HepG2 (cell line): ENCODE measurements around the gene ZFP14. TPM values are rescaled to one million over a fixed set of nuclear protein-coding genes. Genes with fewer than 3 reads are reported as not detected.

ENCODE experiments used
- CC2D1A ChIP-seq: sonication (generic); formaldehyde crosslinking; IDR thresholded peaks from 2 replicates; pipeline ENCODE4 v1.8.1; 2023; ENCODE audit warnings: mild to moderate bottlenecking, missing genetic modification reagents
- CREB1 ChIP-seq, 2 experiments: fragments of 450-650 bp in 1 of 2; IDR thresholded peaks; 2 replicates each; pipeline ENCODE4 v1.6.1; 2016 to 2017; ENCODE audit warnings: control low read depth in 1 of 2, mild to moderate bottlenecking in 1 of 2, missing compliant biosample characterization in 1 of 2, missing genetic modification characterization in 1 of 2
- ETV6 ChIP-seq: sonication (generic); formaldehyde crosslinking; conservative IDR thresholded peaks from 2 replicates; pipeline ENCODE4 v1.4.0; 2020; ENCODE audit warnings: missing genetic modification reagents
- FLYWCH1 ChIP-seq: sonication (generic); formaldehyde crosslinking; IDR thresholded peaks from 2 replicates; pipeline ENCODE4 v1.8.1; 2023; ENCODE audit warnings: mild to moderate bottlenecking, missing genetic modification reagents
- FOXA3 ChIP-seq: IDR thresholded peaks from 2 replicates; pipeline ENCODE4 v1.6.1; 2016; ENCODE audit warnings: missing genetic modification reagents, missing compliant biosample characterization
- GPN1 ChIP-seq: sonication (generic); formaldehyde crosslinking; IDR thresholded peaks from 2 replicates; pipeline ENCODE4 v1.5.1; 2020; ENCODE audit warnings: missing genetic modification reagents, borderline replicate concordance
- HNF4G ChIP-seq, 2 experiments: sonication (generic) in 1 of 2; formaldehyde crosslinking in 1 of 2; IDR thresholded peaks; 2 replicates each; pipeline versions ENCODE4 v1.4.0 to v1.6.1; 2011 to 2020; ENCODE audit warnings: borderline replicate concordance in 2 of 2, low read depth in 2 of 2, mild to moderate bottlenecking in 2 of 2, low read length in 1 of 2, missing genetic modification reagents in 1 of 2, moderate library complexity in 1 of 2
- NCOA5 ChIP-seq: sonication (generic); formaldehyde crosslinking; IDR thresholded peaks from 2 replicates; pipeline ENCODE4 v1.4.0; 2020; ENCODE audit warnings: missing genetic modification reagents
- NFKB2 ChIP-seq: sonication (generic); formaldehyde crosslinking; IDR thresholded peaks from 2 replicates; pipeline ENCODE4 v1.4.0; 2020; ENCODE audit warnings: missing genetic modification reagents, borderline replicate concordance
- RBM22 ChIP-seq: fragments of 200-400 bp; formaldehyde crosslinking; optimal IDR thresholded peaks from 2 replicates; pipeline ENCODE3; 2017; ENCODE audit warnings: mild to moderate bottlenecking, low read length, moderate library complexity
- SRSF9 ChIP-seq: fragments of 200-400 bp; formaldehyde crosslinking; IDR thresholded peaks from 2 replicates; pipeline ENCODE4 v1.6.1; 2018; ENCODE audit warnings: borderline replicate concordance, mild to moderate bottlenecking, low read depth, low read length; ENCODE audit not compliant: insufficient read depth, poor library complexity, severe bottlenecking
- ZBTB8A ChIP-seq: sonication (generic); formaldehyde crosslinking; IDR thresholded peaks from 2 replicates; pipeline ENCODE4 v1.4.0; 2020; ENCODE audit warnings: mild to moderate bottlenecking, low read depth, missing genetic modification reagents, borderline replicate concordance
- ZNF207 ChIP-seq: fragments of 450-650 bp; IDR thresholded peaks from 2 replicates; pipeline ENCODE4 v1.6.1; 2016; ENCODE audit warnings: antibody characterized with exemption, borderline replicate concordance
- ZNF720 ChIP-seq: sonication (generic); formaldehyde crosslinking; IDR thresholded peaks from 2 replicates; pipeline ENCODE4 v1.4.0; 2020; ENCODE audit warnings: missing genetic modification reagents
- ZNF749 ChIP-seq: sonication (generic); formaldehyde crosslinking; IDR thresholded peaks from 2 replicates; pipeline ENCODE4 v1.8.0; 2022; ENCODE audit warnings: mild to moderate bottlenecking, missing genetic modification reagents, moderate library complexity, borderline replicate concordance
- polyA plus RNA-seq, 8 experiments: library from polyadenylated mRNA; depleted of rRNA in 3 of 8; stranded (reverse) in 7 of 8; unstranded in 1 of 8; fragments of >200 nt; fragmentation: Illumina TruSeq in 4 of 8; extraction: Trizol in 4 of 8; gene quantifications; 2 replicates each; pipeline versions ENCODE4 v1.2.1 to v1.2.3, GENCODE V29; 2011 to 2016; ENCODE audit warnings: low read depth in 4 of 8, missing spikeins in 1 of 8, mixed read lengths in 1 of 8; ENCODE audit not compliant: insufficient read depth in 1 of 8
- total RNA-seq, 5 experiments: library from RNA; depleted of rRNA; stranded (reverse); fragments of >200 nt; fragmentation: Illumina TruSeq; extraction: Trizol; gene quantifications; 2 replicates each; pipeline ENCODE4 v1.2.3, GENCODE V29; 2016; ENCODE audit warnings: low read depth in 1 of 5
- TF ChIP-seq, protein P1 (sequence below): sonication (generic); formaldehyde crosslinking; IDR thresholded peaks from 2 replicates; pipeline ENCODE4 v1.8.0; 2022; ENCODE audit warnings: missing genetic modification reagents, low read depth, mild to moderate bottlenecking, borderline replicate concordance
- TF ChIP-seq, protein P2 (sequence below): sonication (generic); formaldehyde crosslinking; IDR thresholded peaks from 2 replicates; pipeline ENCODE4 v1.4.0; 2020; ENCODE audit warnings: missing genetic modification reagents, mild to moderate bottlenecking, borderline replicate concordance
- TF ChIP-seq, protein P3 (sequence below): sonication (generic); formaldehyde crosslinking; IDR thresholded peaks from 2 replicates; pipeline ENCODE4 v1.8.1; 2023; ENCODE audit warnings: mild to moderate bottlenecking, inconsistent platforms, moderate library complexity, missing genetic modification reagents, borderline replicate concordance
- TF ChIP-seq, protein P4 (sequence below): sonication (generic); formaldehyde crosslinking; IDR thresholded peaks from 2 replicates; pipeline ENCODE4 v1.4.0; 2020; ENCODE audit warnings: mild to moderate bottlenecking, missing genetic modification reagents
- TF ChIP-seq, protein P5 (sequence below): sonication (generic); formaldehyde crosslinking; IDR thresholded peaks from 2 replicates; pipeline ENCODE4 v1.5.1; 2020; ENCODE audit warnings: mild to moderate bottlenecking, moderate library complexity, missing genetic modification reagents
- TF ChIP-seq, protein P6 (sequence below): sonication (generic); formaldehyde crosslinking; IDR thresholded peaks from 2 replicates; pipeline ENCODE4 v1.4.0; 2020; ENCODE audit warnings: low read depth, mild to moderate bottlenecking, missing genetic modification reagents

Gene ZFP14
- total and polyA plus RNA-seq, 2 of the 13 experiments (the other 11 are each of a cell fraction or from before 2014, with no cell fraction given) = 2.0 to 5.0 TPM

DNA sequence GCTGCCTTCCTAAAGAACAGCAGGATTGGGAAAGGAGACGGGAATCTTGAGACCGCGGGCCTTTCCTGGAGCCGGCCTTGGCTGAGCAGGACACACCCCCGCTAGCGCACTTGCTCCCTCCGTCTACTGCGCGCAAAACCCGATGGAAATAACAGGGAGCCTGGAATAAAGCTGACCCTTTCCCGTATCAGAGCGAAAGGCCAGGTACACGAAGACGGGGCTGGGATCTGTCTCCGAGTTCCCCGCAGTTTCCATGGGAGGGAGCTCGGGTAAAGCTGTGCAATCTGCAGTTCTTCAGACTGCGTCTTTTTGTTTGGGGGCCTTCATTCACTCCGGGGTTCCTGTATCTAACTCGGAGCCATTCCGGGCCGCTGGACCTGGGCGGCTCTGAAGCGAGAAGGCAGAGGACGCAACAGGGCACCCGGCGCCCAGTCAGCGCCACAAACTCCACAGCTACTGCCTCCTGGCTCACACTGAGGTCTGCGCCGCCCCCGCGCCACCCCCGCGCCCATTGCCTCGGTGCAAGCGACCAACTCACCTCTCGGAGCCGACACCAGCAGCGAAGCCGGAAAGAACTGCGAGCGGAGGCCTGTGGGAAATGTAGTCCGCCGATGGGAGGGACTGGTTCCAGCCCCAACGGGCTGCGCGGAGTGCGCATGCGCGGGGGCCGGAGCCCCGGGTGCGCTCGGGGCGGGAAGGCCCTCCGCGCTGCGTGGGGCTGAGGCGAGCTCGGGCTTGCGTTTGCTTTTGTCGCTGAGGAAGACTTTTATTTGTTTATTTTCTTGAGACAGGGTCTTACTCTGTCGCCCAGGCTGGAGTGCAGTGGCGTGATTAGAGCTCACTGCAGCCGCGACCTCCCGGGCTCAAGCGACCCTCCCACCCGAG, at the start of gene ZFP14 (continued):
- TF ChIP-seq FOXA3 (peak; percentile 28; the same call in 1 of the 2 replicates), ETV6 (CRISPR knock-in tag) (no peak; the same call in 1 of the 2 replicates), GPN1 (CRISPR knock-in tag) (no peak), SRSF9 (no peak), ZNF207 (no peak), HNF4G (IDR thresholded peaks at IDR 0.05; ENCODE audit: borderline replicate concordance, low read depth, low read length) (0 out of 2 replicates have a peak, but pooled peaks have one; percentile 20), HNF4G (CRISPR knock-in tag; IDR thresholded peaks at IDR 0.05; ENCODE audit: borderline replicate concordance, low read depth) (peak; percentile 23; the same call in 1 of the 2 replicates), ZNF720 (CRISPR knock-in tag) (no peak), ZNF749 (no peak), CREB1 (IDR thresholded peaks at IDR 0.05) (0 out of 2 replicates have a peak, but pooled peaks have one; percentile 24), CREB1 (CRISPR knock-in tag; IDR thresholded peaks at IDR 0.05) (peak; percentile 58), NCOA5 (CRISPR knock-in tag) (no peak), CC2D1A (CRISPR knock-in tag) (no peak), FLYWCH1 (CRISPR knock-in tag) (no peak), ZBTB8A (no peak), RBM22 (no peak), NFKB2 (CRISPR knock-in tag) (peak; percentile 78; the same call in 1 of the 2 replicates)
- TF ChIP-seq, protein P1, sequence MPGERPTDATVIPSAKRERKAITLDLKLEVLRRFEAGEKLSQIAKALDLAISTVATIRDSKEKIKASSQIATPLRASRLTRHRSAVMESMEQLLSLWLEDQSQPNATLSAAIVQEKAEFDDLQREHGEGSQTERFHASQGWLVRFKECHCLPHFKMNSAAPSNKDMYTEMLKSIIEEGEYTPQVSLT (CRISPR knock-in tag) = no peak
- TF ChIP-seq, protein P2, sequence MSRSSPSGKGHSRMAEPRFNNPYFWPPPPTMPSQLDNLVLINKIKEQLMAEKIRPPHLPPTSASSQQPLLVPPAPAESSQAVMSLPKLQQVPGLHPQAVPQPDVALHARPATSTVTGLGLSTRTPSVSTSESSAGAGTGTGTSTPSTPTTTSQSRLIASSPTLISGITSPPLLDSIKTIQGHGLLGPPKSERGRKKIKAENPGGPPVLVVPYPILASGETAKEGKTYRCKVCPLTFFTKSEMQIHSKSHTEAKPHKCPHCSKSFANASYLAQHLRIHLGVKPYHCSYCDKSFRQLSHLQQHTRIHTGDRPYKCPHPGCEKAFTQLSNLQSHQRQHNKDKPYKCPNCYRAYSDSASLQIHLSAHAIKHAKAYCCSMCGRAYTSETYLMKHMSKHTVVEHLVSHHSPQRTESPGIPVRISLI = 0 out of 2 replicates have a peak, but pooled peaks have one; percentile 7
- TF ChIP-seq, protein P3, sequence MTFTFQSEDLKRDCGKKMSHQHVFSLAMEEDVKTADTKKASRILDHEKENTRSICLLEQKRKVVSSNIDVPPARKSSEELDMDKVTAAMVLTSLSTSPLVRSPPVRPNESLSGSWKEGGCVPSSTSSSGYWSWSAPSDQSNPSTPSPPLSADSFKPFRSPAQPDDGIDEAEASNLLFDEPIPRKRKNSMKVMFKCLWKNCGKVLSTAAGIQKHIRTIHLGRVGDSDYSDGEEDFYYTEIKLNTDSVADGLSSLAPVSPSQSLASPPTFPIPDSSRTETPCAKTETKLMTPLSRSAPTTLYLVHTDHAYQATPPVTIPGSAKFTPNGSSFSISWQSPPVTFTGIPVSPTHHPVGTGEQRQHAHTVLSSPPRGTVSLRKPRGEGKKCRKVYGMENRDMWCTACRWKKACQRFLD = no peak
- TF ChIP-seq, protein P4, sequence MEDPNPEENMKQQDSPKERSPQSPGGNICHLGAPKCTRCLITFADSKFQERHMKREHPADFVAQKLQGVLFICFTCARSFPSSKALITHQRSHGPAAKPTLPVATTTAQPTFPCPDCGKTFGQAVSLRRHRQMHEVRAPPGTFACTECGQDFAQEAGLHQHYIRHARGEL (CRISPR knock-in tag) = no peak
- TF ChIP-seq, protein P5, sequence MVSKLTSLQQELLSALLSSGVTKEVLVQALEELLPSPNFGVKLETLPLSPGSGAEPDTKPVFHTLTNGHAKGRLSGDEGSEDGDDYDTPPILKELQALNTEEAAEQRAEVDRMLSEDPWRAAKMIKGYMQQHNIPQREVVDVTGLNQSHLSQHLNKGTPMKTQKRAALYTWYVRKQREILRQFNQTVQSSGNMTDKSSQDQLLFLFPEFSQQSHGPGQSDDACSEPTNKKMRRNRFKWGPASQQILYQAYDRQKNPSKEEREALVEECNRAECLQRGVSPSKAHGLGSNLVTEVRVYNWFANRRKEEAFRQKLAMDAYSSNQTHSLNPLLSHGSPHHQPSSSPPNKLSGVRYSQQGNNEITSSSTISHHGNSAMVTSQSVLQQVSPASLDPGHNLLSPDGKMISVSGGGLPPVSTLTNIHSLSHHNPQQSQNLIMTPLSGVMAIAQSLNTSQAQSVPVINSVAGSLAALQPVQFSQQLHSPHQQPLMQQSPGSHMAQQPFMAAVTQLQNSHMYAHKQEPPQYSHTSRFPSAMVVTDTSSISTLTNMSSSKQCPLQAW (CRISPR knock-in tag) = peak; percentile 39; the same call in 1 of the 2 replicates
- TF ChIP-seq, protein P6, sequence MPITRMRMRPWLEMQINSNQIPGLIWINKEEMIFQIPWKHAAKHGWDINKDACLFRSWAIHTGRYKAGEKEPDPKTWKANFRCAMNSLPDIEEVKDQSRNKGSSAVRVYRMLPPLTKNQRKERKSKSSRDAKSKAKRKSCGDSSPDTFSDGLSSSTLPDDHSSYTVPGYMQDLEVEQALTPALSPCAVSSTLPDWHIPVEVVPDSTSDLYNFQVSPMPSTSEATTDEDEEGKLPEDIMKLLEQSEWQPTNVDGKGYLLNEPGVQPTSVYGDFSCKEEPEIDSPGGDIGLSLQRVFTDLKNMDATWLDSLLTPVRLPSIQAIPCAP = no peak
